ENCODE measurements around the gene PRXL2C. TPM values are rescaled to one million over a fixed set of nuclear protein-coding genes. Genes with fewer than 3 reads are reported as not detected.

The PRXL2C gene
- total and polyA plus RNA-seq, 9 of the 15 experiments (the other 6 are each of a cell fraction or from before 2014, with no cell fraction given) = 3.6 to 15.3 (median 10.6) TPM

DNA sequence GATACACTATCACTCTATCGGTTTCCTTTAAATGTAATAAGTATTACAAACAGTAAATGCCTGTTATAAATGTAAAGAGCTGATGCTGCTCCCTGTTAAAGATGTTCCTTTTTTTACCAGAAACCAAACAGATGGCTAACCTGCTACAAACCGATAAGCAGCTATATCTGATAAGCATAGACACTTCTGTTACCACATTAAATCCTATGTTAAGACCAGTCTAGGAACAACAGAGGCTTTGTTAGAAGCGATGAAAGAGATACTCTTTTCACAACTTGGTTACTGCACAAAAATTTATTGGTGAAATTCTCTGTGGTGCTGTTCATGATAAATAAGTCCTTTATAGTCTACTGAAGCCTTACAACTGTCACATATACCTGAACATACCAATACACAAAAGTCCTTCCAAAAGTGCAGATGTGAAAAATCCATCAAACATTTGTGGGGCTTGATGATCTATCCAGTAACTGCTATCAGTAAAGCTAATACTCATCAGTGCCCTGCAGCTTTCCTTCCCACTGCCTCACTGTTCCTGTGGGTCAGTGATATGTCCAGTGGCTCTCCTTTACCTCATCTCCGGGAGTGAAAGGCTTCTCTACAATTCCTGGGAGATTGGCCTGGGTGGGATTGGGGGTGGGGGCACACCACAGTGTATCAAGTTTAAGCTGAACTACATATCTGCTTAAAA is 25.8 kb upstream of the PRXL2C start (continued):
- TF ChIP-seq, protein P1, sequence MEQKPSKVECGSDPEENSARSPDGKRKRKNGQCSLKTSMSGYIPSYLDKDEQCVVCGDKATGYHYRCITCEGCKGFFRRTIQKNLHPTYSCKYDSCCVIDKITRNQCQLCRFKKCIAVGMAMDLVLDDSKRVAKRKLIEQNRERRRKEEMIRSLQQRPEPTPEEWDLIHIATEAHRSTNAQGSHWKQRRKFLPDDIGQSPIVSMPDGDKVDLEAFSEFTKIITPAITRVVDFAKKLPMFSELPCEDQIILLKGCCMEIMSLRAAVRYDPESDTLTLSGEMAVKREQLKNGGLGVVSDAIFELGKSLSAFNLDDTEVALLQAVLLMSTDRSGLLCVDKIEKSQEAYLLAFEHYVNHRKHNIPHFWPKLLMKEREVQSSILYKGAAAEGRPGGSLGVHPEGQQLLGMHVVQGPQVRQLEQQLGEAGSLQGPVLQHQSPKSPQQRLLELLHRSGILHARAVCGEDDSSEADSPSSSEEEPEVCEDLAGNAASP (IDR thresholded peaks at IDR 0.05) = no peak
- TF ChIP-seq ZNF583 (CRISPR knock-in tag; IDR thresholded peaks at IDR 0.05) (no peak), GTF2F1 (IDR thresholded peaks at IDR 0.05; ENCODE audit: low read depth, low read length) (no peak), ZFPM2 (CRISPR knock-in tag; IDR thresholded peaks at IDR 0.05) (no peak), FOXJ3 (CRISPR knock-in tag; IDR thresholded peaks at IDR 0.05) (no peak), ZBTB17 (CRISPR knock-in tag; IDR thresholded peaks at IDR 0.05) (no peak), TARDBP (IDR thresholded peaks at IDR 0.05) (peak; percentile 74; the same call in 1 of the 2 replicates), CTCFL (IDR thresholded peaks at IDR 0.05; ENCODE audit: borderline replicate concordance, insufficient read depth, low read depth, low read length, poor library complexity, severe bottlenecking) (no peak), ZBTB8A (IDR thresholded peaks at IDR 0.05; ENCODE audit: partially characterized antibody) (no peak), MEF2D (tag; conservative IDR thresholded peaks at IDR 0.05; ENCODE audit: low read depth) (peak; percentile 65)
- TF ChIP-seq, protein P2, sequence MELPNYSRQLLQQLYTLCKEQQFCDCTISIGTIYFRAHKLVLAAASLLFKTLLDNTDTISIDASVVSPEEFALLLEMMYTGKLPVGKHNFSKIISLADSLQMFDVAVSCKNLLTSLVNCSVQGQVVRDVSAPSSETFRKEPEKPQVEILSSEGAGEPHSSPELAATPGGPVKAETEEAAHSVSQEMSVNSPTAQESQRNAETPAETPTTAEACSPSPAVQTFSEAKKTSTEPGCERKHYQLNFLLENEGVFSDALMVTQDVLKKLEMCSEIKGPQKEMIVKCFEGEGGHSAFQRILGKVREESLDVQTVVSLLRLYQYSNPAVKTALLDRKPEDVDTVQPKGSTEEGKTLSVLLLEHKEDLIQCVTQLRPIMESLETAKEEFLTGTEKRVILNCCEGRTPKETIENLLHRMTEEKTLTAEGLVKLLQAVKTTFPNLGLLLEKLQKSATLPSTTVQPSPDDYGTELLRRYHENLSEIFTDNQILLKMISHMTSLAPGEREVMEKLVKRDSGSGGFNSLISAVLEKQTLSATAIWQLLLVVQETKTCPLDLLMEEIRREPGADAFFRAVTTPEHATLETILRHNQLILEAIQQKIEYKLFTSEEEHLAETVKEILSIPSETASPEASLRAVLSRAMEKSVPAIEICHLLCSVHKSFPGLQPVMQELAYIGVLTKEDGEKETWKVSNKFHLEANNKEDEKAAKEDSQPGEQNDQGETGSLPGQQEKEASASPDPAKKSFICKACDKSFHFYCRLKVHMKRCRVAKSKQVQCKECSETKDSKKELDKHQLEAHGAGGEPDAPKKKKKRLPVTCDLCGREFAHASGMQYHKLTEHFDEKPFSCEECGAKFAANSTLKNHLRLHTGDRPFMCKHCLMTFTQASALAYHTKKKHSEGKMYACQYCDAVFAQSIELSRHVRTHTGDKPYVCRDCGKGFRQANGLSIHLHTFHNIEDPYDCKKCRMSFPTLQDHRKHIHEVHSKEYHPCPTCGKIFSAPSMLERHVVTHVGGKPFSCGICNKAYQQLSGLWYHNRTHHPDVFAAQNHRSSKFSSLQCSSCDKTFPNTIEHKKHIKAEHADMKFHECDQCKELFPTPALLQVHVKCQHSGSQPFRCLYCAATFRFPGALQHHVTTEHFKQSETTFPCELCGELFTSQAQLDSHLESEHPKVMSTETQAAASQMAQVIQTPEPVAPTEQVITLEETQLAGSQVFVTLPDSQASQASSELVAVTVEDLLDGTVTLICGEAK (IDR thresholded peaks at IDR 0.05) = no peak
- TF ChIP-seq, protein P2 (CRISPR knock-in tag; IDR thresholded peaks at IDR 0.05) = no peak
